AG09309 (cell line): Measurements from ENCODE around the gene PLS1.

ENCODE experiments used
- DNase-seq: peaks from one replicate; pipeline ENCODE4 v3.0.0-alpha.2; 2010; ENCODE audit warnings: low read depth
- H3K4me3 ChIP-seq: 2 replicates; pipeline ENCODE4 v1.5.1; 2011; ENCODE audit warnings: mild to moderate bottlenecking, low read depth, low read length, moderate library complexity; ENCODE audit not compliant: control insufficient read depth
- CTCF ChIP-seq: IDR thresholded peaks from 2 replicates; pipeline ENCODE4 v1.5.1; 2011; ENCODE audit warnings: mild to moderate bottlenecking, low read depth, low read length, inconsistent platforms; ENCODE audit not compliant: insufficient read depth, control insufficient read depth; ENCODE audit errors: missing control alignments

The PLS1 gene

GRCh38 chr3:142611206-142611605, 15.0 kb downstream of the PLS1 start:
- no peak for TF ChIP-seq CTCF
- DNase-seq = no peak
- no peak overlapping the region for H3K4me3 ChIP-seq

GRCh38 chr3:142613491-142613890, 17.3 kb downstream of the PLS1 start:
- no peak for TF ChIP-seq CTCF
- DNase-seq = no peak
- no peak overlapping the region for H3K4me3 ChIP-seq

GRCh38 chr3:142614059-142614626, 17.9 kb downstream of the PLS1 start:
- no peak for TF ChIP-seq CTCF
- no peak overlapping the region for H3K4me3 ChIP-seq

GRCh38 chr3:142615171-142615570, 19.0 kb downstream of the PLS1 start:
- no peak overlapping the region for H3K4me3 ChIP-seq
- TF ChIP-seq CTCF = no peak
- DNase-seq = no peak

More at GRCh38 chr3:142614059-142614626, 17.9 kb downstream of the PLS1 start:
- no peak for DNase-seq

- DNase-seq = no peak
- no peak for TF ChIP-seq CTCF
- no peak overlapping the region for H3K4me3 ChIP-seq
Observed at GRCh38 chr3:142618917-142619461, 22.8 kb downstream of the PLS1 start.

- no peak for DNase-seq
- no peak for TF ChIP-seq CTCF
- H3K4me3 ChIP-seq = no peak overlapping the region
Observed at GRCh38 chr3:142622405-142622804, 26.2 kb downstream of the PLS1 start.
